Colonic mucosa (tissue), 4 donors: ENCODE data around the gene CPM. TPM values are rescaled to one million over a fixed set of nuclear protein-coding genes. Genes with fewer than 3 reads are reported as not detected.

Experiments used
- DNase-seq: peaks from one replicate; pipeline ENCODE4 v3.0.0-alpha.2; 2020
- H3K27ac ChIP-seq: fragments of 200-600 bp; one replicate; pipeline ENCODE4 v1.8.0; 2021
- H3K27me3 ChIP-seq: fragments of 200-600 bp; one replicate; pipeline ENCODE4 v1.8.0; 2021
- H3K36me3 ChIP-seq: fragments of 200-600 bp; one replicate; pipeline ENCODE4 v1.8.0; 2021
- H3K4me1 ChIP-seq: fragments of 200-600 bp; one replicate; pipeline ENCODE4 v1.8.0; 2021; ENCODE audit warnings: mild to moderate bottlenecking
- H3K4me3 ChIP-seq: fragments of 200-600 bp; one replicate; pipeline ENCODE4 v1.8.0; 2021
- H3K9ac ChIP-seq, 2 donors: one replicate each; pipeline ENCODE4 v1.7.0; 2013; ENCODE audit warnings: control low read depth in 2 of 2, low read depth in 2 of 2, low read length in 2 of 2
- H3K9me3 ChIP-seq: fragments of 200-600 bp; one replicate; pipeline ENCODE4 v1.8.0; 2021
- intact Hi-C: fragments of 100-400 bp; cut with DNase I; formaldehyde crosslinking; loops from one replicate; pipeline ENCODE4 v1.14.1; 2022
- total RNA-seq, 2 donors: library from RNA; stranded (reverse); fragmentation: NEBNext Ultra II Directional in 1 of 2; extraction: Animal tissue kit (Norgen Biotek cat#: 25700) in 1 of 2; gene quantifications; one replicate each; pipeline ENCODE4 v1.2.1, GENCODE V29; 2021
- TF ChIP-seq, protein P1 (sequence below): fragments of 200-600 bp; IDR thresholded peaks from one replicate; pipeline ENCODE4 v1.8.0; 2022; ENCODE audit warnings: antibody characterized with exemption, mild to moderate bottlenecking
- donor health status: healthy.
- donor health status: DM: no; HTN: no; CAD: no.
- donor health status: DM: no; HTN: no; CAD: no.

The CPM gene
- total RNA-seq, 2 donors from 2014 or later, result 30.0 to 40.3 TPM

GRCh38 chr12:68837215-68837614 is 95.8 kb downstream of the CPM start:
- Histone ChIP-seq H3K27ac (no peak overlapping the region), H3K36me3 (peaks cover 9% of the 10 kb centered on the region)
- intact Hi-C loops, result no loop called here

GRCh38 chr12:68835333-68835908 is 97.5 kb downstream of the CPM start:
- DNase-seq, result no peak
- Histone ChIP-seq H3K4me3 (no peak overlapping the region), H3K27ac (no peak overlapping the region), H3K4me1 (no peaks in the 10 kb centered on the region), H3K36me3 (peaks cover 9% of the 10 kb centered on the region), H3K9ac (no peak overlapping the region), H3K9me3 (no peaks in the 10 kb centered on the region), H3K27me3 (no peaks in the 10 kb centered on the region)
- intact Hi-C loops, result no loop called here
- TF ChIP-seq, protein P1, sequence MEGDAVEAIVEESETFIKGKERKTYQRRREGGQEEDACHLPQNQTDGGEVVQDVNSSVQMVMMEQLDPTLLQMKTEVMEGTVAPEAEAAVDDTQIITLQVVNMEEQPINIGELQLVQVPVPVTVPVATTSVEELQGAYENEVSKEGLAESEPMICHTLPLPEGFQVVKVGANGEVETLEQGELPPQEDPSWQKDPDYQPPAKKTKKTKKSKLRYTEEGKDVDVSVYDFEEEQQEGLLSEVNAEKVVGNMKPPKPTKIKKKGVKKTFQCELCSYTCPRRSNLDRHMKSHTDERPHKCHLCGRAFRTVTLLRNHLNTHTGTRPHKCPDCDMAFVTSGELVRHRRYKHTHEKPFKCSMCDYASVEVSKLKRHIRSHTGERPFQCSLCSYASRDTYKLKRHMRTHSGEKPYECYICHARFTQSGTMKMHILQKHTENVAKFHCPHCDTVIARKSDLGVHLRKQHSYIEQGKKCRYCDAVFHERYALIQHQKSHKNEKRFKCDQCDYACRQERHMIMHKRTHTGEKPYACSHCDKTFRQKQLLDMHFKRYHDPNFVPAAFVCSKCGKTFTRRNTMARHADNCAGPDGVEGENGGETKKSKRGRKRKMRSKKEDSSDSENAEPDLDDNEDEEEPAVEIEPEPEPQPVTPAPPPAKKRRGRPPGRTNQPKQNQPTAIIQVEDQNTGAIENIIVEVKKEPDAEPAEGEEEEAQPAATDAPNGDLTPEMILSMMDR, result no peak

More at GRCh38 chr12:68837215-68837614, 95.8 kb downstream of the CPM start:
- Histone ChIP-seq H3K27me3 (no peaks in the 10 kb centered on the region), H3K4me3 (no peak overlapping the region), H3K4me1 (no peaks in the 10 kb centered on the region), H3K9me3 (no peaks in the 10 kb centered on the region), H3K9ac (no peak overlapping the region)
- TF ChIP-seq, protein P1, result no peak
- DNase-seq, result no peak

DNA sequence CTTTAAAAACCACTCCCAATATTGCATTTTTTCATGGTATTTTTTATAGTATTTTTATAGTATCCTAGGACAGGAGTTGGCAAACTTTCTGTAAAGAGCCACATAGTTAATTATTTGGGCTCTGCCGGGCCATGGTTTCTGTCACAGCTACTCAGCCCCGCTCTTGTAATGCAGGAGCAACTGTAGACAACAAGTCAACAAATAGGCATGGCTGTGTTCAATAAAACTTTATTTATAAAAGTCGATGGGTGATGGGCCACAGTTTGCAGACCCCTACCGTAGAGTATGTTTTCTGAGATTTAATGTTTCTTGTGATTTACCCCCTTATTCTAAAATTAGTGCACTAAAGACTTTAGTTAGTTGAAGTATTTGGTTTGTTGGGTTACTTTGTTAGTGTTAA is 99.5 kb downstream of the CPM start:
- peaks cover 5% of the 10 kb centered on the region for H3K36me3 ChIP-seq
- no peaks in the 10 kb centered on the region for H3K4me1 ChIP-seq
- no peak overlapping the region for H3K4me3 ChIP-seq
- H3K9me3 ChIP-seq, result no peaks in the 10 kb centered on the region
- no peak overlapping the region for H3K9ac ChIP-seq
- TF ChIP-seq, protein P1, result no peak
- intact Hi-C loops, result no loop called here
- no peak for DNase-seq
- H3K27ac ChIP-seq, result no peak overlapping the region
- no peaks in the 10 kb centered on the region for H3K27me3 ChIP-seq

- no peak for DNase-seq
- TF ChIP-seq, protein P1, result no peak
- intact Hi-C loops, result no loop called here
- Histone ChIP-seq H3K4me1 (no peaks in the 10 kb centered on the region), H3K27me3 (no peaks in the 10 kb centered on the region), H3K36me3 (peaks cover 5% of the 10 kb centered on the region), H3K27ac (no peak overlapping the region), H3K9me3 (no peaks in the 10 kb centered on the region), H3K4me3 (no peak overlapping the region), H3K9ac (no peak overlapping the region)
Observed at GRCh38 chr12:68832504-68832867, 100.5 kb downstream of the CPM start.

GRCh38 chr12:68831751-68832503 is 101.0 kb downstream of the CPM start:
- no peaks in the 10 kb centered on the region for H3K9me3 ChIP-seq
- no peaks in the 10 kb centered on the region for H3K27me3 ChIP-seq
- no peak overlapping the region for H3K9ac ChIP-seq
- no peak for DNase-seq
- H3K36me3 ChIP-seq, result peaks cover 9% of the 10 kb centered on the region
- H3K4me3 ChIP-seq, result no peak overlapping the region
- H3K4me1 ChIP-seq, result no peaks in the 10 kb centered on the region
- H3K27ac ChIP-seq, result no peak overlapping the region
- TF ChIP-seq, protein P1, result no peak
- intact Hi-C loops, result no loop called here
